Measurements from ENCODE around the gene ADAMTS6.

ADAMTS6 gene

DNA sequence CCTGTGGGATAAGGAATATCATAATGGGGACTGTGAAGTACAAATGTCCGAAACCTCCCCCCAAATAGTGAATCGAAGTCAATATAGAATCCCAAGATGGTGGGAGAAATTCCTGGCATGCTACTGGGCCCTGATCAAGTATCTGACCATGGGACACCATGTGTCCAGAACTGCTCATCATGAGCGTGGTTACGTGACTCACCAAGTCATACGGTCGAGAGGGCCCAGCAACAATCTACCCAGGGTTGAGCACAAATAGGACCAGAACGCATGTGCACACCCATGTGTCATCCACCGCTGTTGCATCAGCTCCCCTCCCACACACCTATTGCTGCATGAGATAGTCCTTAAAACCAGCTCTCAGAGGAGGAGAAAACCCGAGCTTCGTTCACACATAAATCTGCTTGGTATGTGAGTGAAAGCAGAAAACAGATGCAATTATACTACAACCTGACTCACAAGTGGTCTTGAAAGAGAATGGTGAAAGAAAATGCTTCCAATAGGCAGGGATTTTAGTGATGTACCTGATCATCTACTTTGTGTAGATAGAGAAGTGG lies 359.8 kb downstream of the ADAMTS6 start:
- DNase-seq (ENCODE audit: low read depth) = no peak
- no peak for TF ChIP-seq CTCF (IDR thresholded peaks at IDR 0.05; ENCODE audit: low read depth, low read length, missing control alignments)
- in situ Hi-C loops (cut with HindIII; ENCODE audit: low sequenced_read_pairs) = loop anchor here (25.0 kb wide), 1 partner anchor 310 kb away; no protein-coding TSS in a partner anchor
- H3K4me3 ChIP-seq (ENCODE audit: low read depth, low read length) = no peak overlapping the region

GRCh38 chr5:65120371-65120967 lies 361.3 kb downstream of the ADAMTS6 start:
- in situ Hi-C loops (cut with HindIII; ENCODE audit: low sequenced_read_pairs) = loop anchor here (25.0 kb wide), 1 partner anchor 308 kb away; no protein-coding TSS in a partner anchor
- DNase-seq (ENCODE audit: low read depth) = no peak

GRCh38 chr5:65117525-65117924 lies 364.2 kb downstream of the ADAMTS6 start:
- in situ Hi-C loops (cut with HindIII; ENCODE audit: low sequenced_read_pairs) = loop anchor here (25.0 kb wide), 1 partner anchor 305 kb away; no protein-coding TSS in a partner anchor
- H3K4me3 ChIP-seq (ENCODE audit: low read depth, low read length) = no peak overlapping the region
- no peak for TF ChIP-seq CTCF (IDR thresholded peaks at IDR 0.05; ENCODE audit: low read depth, low read length, missing control alignments)
- no peak for DNase-seq (ENCODE audit: low read depth)

More at GRCh38 chr5:65120371-65120967, 361.3 kb downstream of the ADAMTS6 start:
- no peak overlapping the region for H3K4me3 ChIP-seq (ENCODE audit: low read depth, low read length)
- no peak for TF ChIP-seq CTCF (IDR thresholded peaks at IDR 0.05; ENCODE audit: low read depth, low read length, missing control alignments)

GRCh38 chr5:65113771-65114170 lies 367.9 kb downstream of the ADAMTS6 start:
- in situ Hi-C loops (cut with HindIII; ENCODE audit: low sequenced_read_pairs) = loop anchor here (25.0 kb wide), 1 partner anchor 301 kb away; no protein-coding TSS in a partner anchor
- TF ChIP-seq CTCF (IDR thresholded peaks at IDR 0.05; ENCODE audit: low read depth, low read length, missing control alignments) = no peak
- no peak overlapping the region for H3K4me3 ChIP-seq (ENCODE audit: low read depth, low read length)
- DNase-seq (ENCODE audit: low read depth) = no peak

- no peak for DNase-seq (ENCODE audit: low read depth)
- TF ChIP-seq CTCF (IDR thresholded peaks at IDR 0.05; ENCODE audit: low read depth, low read length, missing control alignments) = no peak
- no peak overlapping the region for H3K4me3 ChIP-seq (ENCODE audit: low read depth, low read length)
- in situ Hi-C loops (cut with HindIII; ENCODE audit: low sequenced_read_pairs) = loop anchor here (25.0 kb wide), 1 partner anchor 300 kb away; no protein-coding TSS in a partner anchor
Measured at GRCh38 chr5:65111961-65112658, 369.6 kb downstream of the ADAMTS6 start.

Measured in astrocyte of the cerebellum (primary cell).